Lower leg skin (tissue), 3 donors: ENCODE data around the gene DLG2.

Experiments used
- CTCF ChIP-seq, 3 donors: fragments of 450-650 bp; IDR thresholded peaks; one replicate each; pipeline ENCODE4 v1.5.1; 2016; ENCODE audit warnings: antibody characterized with exemption in 3 of 3, mild to moderate bottlenecking in 3 of 3, moderate library complexity in 2 of 3
- POLR2A ChIP-seq, 2 donors: fragments of 450-650 bp; IDR thresholded peaks; one replicate each; pipeline ENCODE4 v1.6.1; 2016 to 2017; ENCODE audit warnings: antibody characterized with exemption in 2 of 2, mild to moderate bottlenecking in 1 of 2, moderate library complexity in 1 of 2

GRCh38 chr11:85620256-85620655, 6.9 kb downstream of the DLG2 start:
- TF ChIP-seq CTCF (IDR thresholded peaks at IDR 0.05) = no peak
- no peak for TF ChIP-seq POLR2A (IDR thresholded peaks at IDR 0.05)
